ENCODE results near the gene DEFB115.
"Not testable (repeated sequence)": the region's sequence is repeated elsewhere in the genome, so short reads cannot be mapped to it uniquely, and the experiment has no call there.

Gene DEFB115

GRCh38 chr20:31274441-31274840 is 17.0 kb downstream of the DEFB115 start:
- no peak for DNase-seq (ENCODE audit: low read depth)
- no peak overlapping the region for H3K4me3 ChIP-seq (ENCODE audit: low read depth, low read length)
- no peak for TF ChIP-seq CTCF (IDR thresholded peaks at IDR 0.05; ENCODE audit: low read depth, low read length, missing control alignments)
- in situ Hi-C loops (cut with HindIII; ENCODE audit: low sequenced_read_pairs) = no loop called here

GRCh38 chr20:31278178-31278577 is 20.7 kb downstream of the DEFB115 start:
- no peak overlapping the region for H3K4me3 ChIP-seq (ENCODE audit: low read depth, low read length)
- in situ Hi-C loops (cut with HindIII; ENCODE audit: low sequenced_read_pairs) = no loop called here
- TF ChIP-seq CTCF (IDR thresholded peaks at IDR 0.05; ENCODE audit: low read depth, low read length, missing control alignments) = no peak
- DNase-seq (ENCODE audit: low read depth) = no peak

GRCh38 chr20:31284964-31285363 is 27.5 kb downstream of the DEFB115 start:
- DNase-seq (ENCODE audit: low read depth); H3K4me3 ChIP-seq (ENCODE audit: low read depth, low read length); in situ Hi-C loops (cut with HindIII; ENCODE audit: low sequenced_read_pairs): not testable (repeated sequence)

- no peak within 1 kb of the TSS for H3K4me3 ChIP-seq (ENCODE audit: low read depth, low read length)
- TF ChIP-seq CTCF (IDR thresholded peaks at IDR 0.05; ENCODE audit: low read depth, low read length, missing control alignments) = no peak
- in situ Hi-C loops (cut with HindIII; ENCODE audit: low sequenced_read_pairs) = no loop called here
- DNase-seq (ENCODE audit: low read depth) = no peak
Measured at GRCh38 chr20:31308535-31309162, 51.2 kb downstream of the DEFB115 start, which contains the start of gene DEFB116. DEFB116 (minus strand) TSS chr20:31308585; CDS start chr20:31308585, 0 bp downstream.
